ENCODE data around the gene MSH6.

The MSH6 gene

DNA sequence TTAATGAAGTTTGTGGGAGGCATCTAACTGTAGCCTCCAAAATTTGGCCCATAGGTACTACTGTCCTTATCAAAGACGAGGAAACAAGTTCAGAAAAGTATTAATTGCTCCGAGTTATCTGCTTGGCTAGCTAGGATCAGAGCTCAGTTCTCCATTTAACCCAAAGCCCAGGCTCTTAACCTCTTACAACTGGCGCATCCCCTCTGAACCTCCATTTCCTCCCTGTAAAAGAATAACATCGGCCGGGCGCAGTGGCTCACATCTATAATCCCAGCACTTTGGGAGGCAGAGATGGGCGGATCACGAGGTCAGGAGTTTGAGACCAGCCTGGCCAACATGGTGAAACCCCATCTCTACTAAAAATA, 3.5 kb upstream of the MSH6 start:
- Histone ChIP-seq H3K36me3 (ENCODE audit: control insufficient read depth in 1 of 2, insufficient read depth in 2 of 2, low read length in 2 of 2) (no peaks in the 10 kb centered on the region), H3K27me3 (ENCODE audit: control insufficient read depth in 1 of 2, insufficient read depth in 2 of 2, low read length in 2 of 2) (no peaks in the 10 kb centered on the region), H3K9ac (ENCODE audit: low read depth in 1 of 2, low read length in 2 of 2) (no peak overlapping the region), H3K9me3 (ENCODE audit: control insufficient read depth in 1 of 2, low read length in 2 of 2) (no peaks in the 10 kb centered on the region), H3K27ac (ENCODE audit: low read depth, low read length) (no peak overlapping the region), H3K4me3 (ENCODE audit: low read depth in 1 of 2, low read length in 2 of 2) (no peak overlapping the region), H3K4me1 (ENCODE audit: control insufficient read depth in 1 of 2, insufficient read depth in 2 of 2, low read length in 2 of 2) (peaks cover 0 to 6% of the 10 kb centered on the region in 2 donors)

DNA sequence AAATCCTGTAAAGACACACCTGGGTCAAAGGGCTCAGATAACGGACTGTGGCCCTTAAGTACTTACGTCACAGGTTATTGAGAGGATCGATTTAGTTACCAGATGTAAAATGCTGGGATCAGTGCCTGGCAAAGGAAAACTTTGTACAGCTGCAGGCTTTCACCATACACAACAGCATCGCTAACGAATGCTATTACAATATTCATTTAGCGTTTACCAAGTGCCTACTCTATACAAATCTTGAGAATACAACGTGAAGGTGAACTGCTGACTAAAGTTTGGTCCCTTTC, 619 bp upstream of the MSH6 start:
- peak overlapping the region; percentile 76 to 89 for H3K9ac ChIP-seq (ENCODE audit: low read depth in 1 of 2, low read length in 2 of 2)

GRCh38 chr2:47783486-47784351, 774 bp downstream of the MSH6 start:
- H3K27me3 ChIP-seq (ENCODE audit: control insufficient read depth in 1 of 2, insufficient read depth in 2 of 2, low read length in 2 of 2), result no peaks in the 10 kb centered on the region
- H3K4me3 ChIP-seq (ENCODE audit: low read depth in 1 of 2, low read length in 2 of 2), result peak overlapping the region; percentile 80 to 87
- peak overlapping the region; percentile 73 to 91 for H3K9ac ChIP-seq (ENCODE audit: low read depth in 1 of 2, low read length in 2 of 2)
- H3K36me3 ChIP-seq (ENCODE audit: control insufficient read depth in 1 of 2, insufficient read depth in 2 of 2, low read length in 2 of 2), result no peaks in the 10 kb centered on the region
- peak overlapping the region; percentile 88 for H3K27ac ChIP-seq (ENCODE audit: low read depth, low read length)
- H3K4me1 ChIP-seq (ENCODE audit: control insufficient read depth in 1 of 2, insufficient read depth in 2 of 2, low read length in 2 of 2), result peaks cover 0 to 14% of the 10 kb centered on the region in 2 donors
- H3K9me3 ChIP-seq (ENCODE audit: control insufficient read depth in 1 of 2, low read length in 2 of 2), result no peaks in the 10 kb centered on the region

More for the DNA sequence above, 619 bp upstream of the MSH6 start:
- H3K4me3 ChIP-seq (ENCODE audit: low read depth in 1 of 2, low read length in 2 of 2), result peak overlapping the region; percentile 80 to 82
- H3K36me3 ChIP-seq (ENCODE audit: control insufficient read depth in 1 of 2, insufficient read depth in 2 of 2, low read length in 2 of 2), result no peaks in the 10 kb centered on the region
- H3K9me3 ChIP-seq (ENCODE audit: control insufficient read depth in 1 of 2, low read length in 2 of 2), result no peaks in the 10 kb centered on the region
- peaks cover 0 to 18% of the 10 kb centered on the region in 2 donors for H3K4me1 ChIP-seq (ENCODE audit: control insufficient read depth in 1 of 2, insufficient read depth in 2 of 2, low read length in 2 of 2)
- peak overlapping the region; percentile 87 for H3K27ac ChIP-seq (ENCODE audit: low read depth, low read length)
- no peaks in the 10 kb centered on the region for H3K27me3 ChIP-seq (ENCODE audit: control insufficient read depth in 1 of 2, insufficient read depth in 2 of 2, low read length in 2 of 2)

DNA sequence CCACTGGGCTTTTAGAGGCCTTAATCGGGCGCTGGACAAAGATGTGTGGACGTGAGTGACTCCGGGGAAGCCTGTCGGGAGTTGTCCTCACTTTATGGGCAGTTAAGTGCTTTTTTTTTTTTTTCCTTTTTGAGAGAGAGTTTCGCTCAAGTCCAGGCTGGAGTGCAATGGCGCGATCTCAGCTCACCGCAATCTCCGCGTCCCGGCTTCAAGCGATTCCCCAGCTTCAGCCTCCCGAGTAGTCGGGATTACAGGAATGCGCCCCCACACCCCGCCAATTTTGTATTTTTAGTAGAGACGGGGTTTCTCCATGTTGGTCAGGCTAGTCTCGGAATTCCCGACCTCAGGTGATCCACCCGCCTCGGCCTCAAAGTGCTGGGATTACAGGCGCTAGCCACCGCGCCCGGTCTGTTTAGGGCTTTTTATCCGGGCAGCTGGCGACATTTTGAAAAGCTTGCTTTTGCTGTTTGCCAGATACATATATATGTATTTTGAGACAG, 1.5 kb downstream of the MSH6 start:
- H3K4me1 ChIP-seq (ENCODE audit: control insufficient read depth in 1 of 2, insufficient read depth in 2 of 2, low read length in 2 of 2), result peaks cover 0 to 14% of the 10 kb centered on the region in 2 donors
- peak overlapping the region in 1 of 2 donors; percentile 6 for H3K9ac ChIP-seq (ENCODE audit: low read depth in 1 of 2, low read length in 2 of 2)
- H3K27ac ChIP-seq (ENCODE audit: low read depth, low read length), result no peak overlapping the region
- H3K36me3 ChIP-seq (ENCODE audit: control insufficient read depth in 1 of 2, insufficient read depth in 2 of 2, low read length in 2 of 2), result no peaks in the 10 kb centered on the region
- no peaks in the 10 kb centered on the region for H3K27me3 ChIP-seq (ENCODE audit: control insufficient read depth in 1 of 2, insufficient read depth in 2 of 2, low read length in 2 of 2)
- H3K9me3 ChIP-seq (ENCODE audit: control insufficient read depth in 1 of 2, low read length in 2 of 2), result no peaks in the 10 kb centered on the region
- H3K4me3 ChIP-seq (ENCODE audit: low read depth in 1 of 2, low read length in 2 of 2), result peak overlapping the region; percentile 61 to 87

DNA sequence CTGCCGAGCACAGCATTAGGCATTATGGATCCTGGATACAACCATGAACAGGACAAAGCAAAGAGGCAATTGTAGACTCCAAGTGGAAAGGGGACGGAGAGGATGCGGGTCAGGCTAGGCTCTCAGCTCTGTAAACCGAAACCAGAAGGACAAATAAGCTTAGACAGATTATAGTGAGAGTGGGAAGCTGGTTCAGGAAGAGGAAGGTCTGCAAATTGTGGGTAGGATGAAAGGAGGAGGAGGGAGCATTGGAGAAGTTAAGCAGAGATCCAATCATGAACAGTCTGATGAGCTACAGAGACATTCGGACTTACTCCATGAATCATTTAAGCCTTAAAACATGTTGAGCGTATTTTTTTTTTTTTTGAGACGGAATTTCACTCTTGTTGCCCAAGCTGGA, 3.0 kb downstream of the MSH6 start:
- Histone ChIP-seq H3K4me1 (ENCODE audit: control insufficient read depth in 1 of 2, insufficient read depth in 2 of 2, low read length in 2 of 2) (peaks cover 0 to 14% of the 10 kb centered on the region in 2 donors), H3K4me3 (ENCODE audit: low read depth in 1 of 2, low read length in 2 of 2) (peak overlapping the region in 1 of 2 donors; percentile 51), H3K9me3 (ENCODE audit: control insufficient read depth in 1 of 2, low read length in 2 of 2) (no peaks in the 10 kb centered on the region), H3K36me3 (ENCODE audit: control insufficient read depth in 1 of 2, insufficient read depth in 2 of 2, low read length in 2 of 2) (no peaks in the 10 kb centered on the region), H3K9ac (ENCODE audit: low read depth in 1 of 2, low read length in 2 of 2) (no peak overlapping the region), H3K27me3 (ENCODE audit: control insufficient read depth in 1 of 2, insufficient read depth in 2 of 2, low read length in 2 of 2) (no peaks in the 10 kb centered on the region), H3K27ac (ENCODE audit: low read depth, low read length) (no peak overlapping the region)

DNA sequence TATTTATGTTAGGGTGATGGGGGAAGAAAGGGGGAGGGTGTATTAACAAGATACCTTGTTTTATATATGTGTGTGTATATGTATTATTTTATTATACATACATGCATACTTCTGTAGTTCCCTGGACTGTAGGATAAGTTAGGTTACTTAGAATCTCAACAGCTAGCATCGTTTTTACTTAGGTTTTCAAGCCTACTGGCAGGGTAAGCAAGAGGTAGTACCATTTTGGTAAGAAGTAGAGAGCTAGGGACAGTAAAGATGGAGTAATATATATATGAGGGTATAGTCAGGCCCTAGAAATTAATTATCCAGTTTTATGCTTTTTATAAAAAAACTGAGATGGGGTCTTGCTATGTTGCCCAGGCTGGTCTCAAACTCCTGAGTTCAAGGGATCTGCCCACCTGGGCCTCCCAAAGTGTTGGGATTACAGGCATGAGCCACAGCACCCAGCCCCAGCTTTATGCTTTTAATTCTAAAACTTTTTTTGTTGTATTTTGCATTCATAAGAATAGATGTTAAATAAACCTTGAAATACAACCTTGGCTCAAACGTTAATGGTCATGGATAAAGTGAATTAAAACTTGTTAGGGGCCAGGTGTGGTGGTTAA, 13.2 kb downstream of the MSH6 start:
- Histone ChIP-seq H3K27me3 (ENCODE audit: control insufficient read depth in 1 of 2, insufficient read depth in 2 of 2, low read length in 2 of 2) (no peaks in the 10 kb centered on the region), H3K4me1 (ENCODE audit: control insufficient read depth in 1 of 2, insufficient read depth in 2 of 2, low read length in 2 of 2) (no peaks in the 10 kb centered on the region), H3K9ac (ENCODE audit: low read depth in 1 of 2, low read length in 2 of 2) (no peak overlapping the region), H3K36me3 (ENCODE audit: control insufficient read depth in 1 of 2, insufficient read depth in 2 of 2, low read length in 2 of 2) (peaks cover 38 to 57% of the 10 kb centered on the region in 2 donors), H3K27ac (ENCODE audit: low read depth, low read length) (no peak overlapping the region), H3K4me3 (ENCODE audit: low read depth in 1 of 2, low read length in 2 of 2) (no peak overlapping the region), H3K9me3 (ENCODE audit: control insufficient read depth in 1 of 2, low read length in 2 of 2) (no peaks in the 10 kb centered on the region)

DNA sequence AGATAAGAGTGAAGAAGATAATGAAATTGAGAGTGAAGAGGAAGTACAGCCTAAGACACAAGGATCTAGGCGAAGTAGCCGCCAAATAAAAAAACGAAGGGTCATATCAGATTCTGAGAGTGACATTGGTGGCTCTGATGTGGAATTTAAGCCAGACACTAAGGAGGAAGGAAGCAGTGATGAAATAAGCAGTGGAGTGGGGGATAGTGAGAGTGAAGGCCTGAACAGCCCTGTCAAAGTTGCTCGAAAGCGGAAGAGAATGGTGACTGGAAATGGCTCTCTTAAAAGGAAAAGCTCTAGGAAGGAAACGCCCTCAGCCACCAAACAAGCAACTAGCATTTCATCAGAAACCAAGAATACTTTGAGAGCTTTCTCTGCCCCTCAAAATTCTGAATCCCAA, 15.7 kb downstream of the MSH6 start:
- no peaks in the 10 kb centered on the region for H3K27me3 ChIP-seq (ENCODE audit: control insufficient read depth in 1 of 2, insufficient read depth in 2 of 2, low read length in 2 of 2)
- no peak overlapping the region for H3K9ac ChIP-seq (ENCODE audit: low read depth in 1 of 2, low read length in 2 of 2)
- H3K27ac ChIP-seq (ENCODE audit: low read depth, low read length), result no peak overlapping the region
- no peaks in the 10 kb centered on the region for H3K4me1 ChIP-seq (ENCODE audit: control insufficient read depth in 1 of 2, insufficient read depth in 2 of 2, low read length in 2 of 2)
- H3K9me3 ChIP-seq (ENCODE audit: control insufficient read depth in 1 of 2, low read length in 2 of 2), result peaks cover 3 to 4% of the 10 kb centered on the region in 2 donors
- H3K36me3 ChIP-seq (ENCODE audit: control insufficient read depth in 1 of 2, insufficient read depth in 2 of 2, low read length in 2 of 2), result peaks cover 47 to 79% of the 10 kb centered on the region in 2 donors
- H3K4me3 ChIP-seq (ENCODE audit: low read depth in 1 of 2, low read length in 2 of 2), result no peak overlapping the region

DNA sequence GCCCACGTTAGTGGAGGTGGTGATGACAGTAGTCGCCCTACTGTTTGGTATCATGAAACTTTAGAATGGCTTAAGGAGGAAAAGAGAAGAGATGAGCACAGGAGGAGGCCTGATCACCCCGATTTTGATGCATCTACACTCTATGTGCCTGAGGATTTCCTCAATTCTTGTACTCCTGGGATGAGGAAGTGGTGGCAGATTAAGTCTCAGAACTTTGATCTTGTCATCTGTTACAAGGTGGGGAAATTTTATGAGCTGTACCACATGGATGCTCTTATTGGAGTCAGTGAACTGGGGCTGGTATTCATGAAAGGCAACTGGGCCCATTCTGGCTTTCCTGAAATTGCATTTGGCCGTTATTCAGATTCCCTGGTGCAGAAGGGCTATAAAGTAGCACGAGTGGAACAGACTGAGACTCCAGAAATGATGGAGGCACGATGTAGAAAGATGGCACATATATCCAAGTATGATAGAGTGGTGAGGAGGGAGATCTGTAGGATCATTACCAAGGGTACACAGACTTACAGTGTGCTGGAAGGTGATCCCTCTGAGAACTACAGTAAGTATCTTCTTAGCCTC, 16.2 kb downstream of the MSH6 start:
- peaks cover 3 to 6% of the 10 kb centered on the region in 2 donors for H3K9me3 ChIP-seq (ENCODE audit: control insufficient read depth in 1 of 2, low read length in 2 of 2)
- H3K27ac ChIP-seq (ENCODE audit: low read depth, low read length), result no peak overlapping the region
- H3K4me3 ChIP-seq (ENCODE audit: low read depth in 1 of 2, low read length in 2 of 2), result no peak overlapping the region
- H3K36me3 ChIP-seq (ENCODE audit: control insufficient read depth in 1 of 2, insufficient read depth in 2 of 2, low read length in 2 of 2), result peaks cover 52 to 84% of the 10 kb centered on the region in 2 donors
- H3K9ac ChIP-seq (ENCODE audit: low read depth in 1 of 2, low read length in 2 of 2), result no peak overlapping the region
- no peaks in the 10 kb centered on the region for H3K27me3 ChIP-seq (ENCODE audit: control insufficient read depth in 1 of 2, insufficient read depth in 2 of 2, low read length in 2 of 2)
- H3K4me1 ChIP-seq (ENCODE audit: control insufficient read depth in 1 of 2, insufficient read depth in 2 of 2, low read length in 2 of 2), result no peaks in the 10 kb centered on the region

DNA sequence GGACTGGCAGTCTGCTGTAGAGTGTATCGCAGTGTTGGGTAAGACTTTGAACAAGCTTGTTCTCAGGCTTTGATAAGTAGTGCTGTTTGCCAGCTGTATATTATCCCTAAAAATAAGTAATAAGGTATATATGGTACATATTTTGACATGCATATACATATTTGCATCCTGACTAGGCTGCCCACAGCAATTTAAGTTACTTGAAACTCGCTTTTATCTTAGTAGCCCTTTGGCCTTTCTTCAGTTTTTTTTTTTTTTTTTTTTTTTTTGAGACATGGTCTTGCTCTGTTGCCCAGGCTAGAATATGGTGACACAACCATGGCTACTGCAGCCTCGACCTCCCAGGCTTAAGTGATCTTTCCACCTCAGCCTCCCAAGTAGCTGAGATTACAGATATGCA, 18.2 kb downstream of the MSH6 start:
- H3K4me1 ChIP-seq (ENCODE audit: control insufficient read depth in 1 of 2, insufficient read depth in 2 of 2, low read length in 2 of 2), result no peaks in the 10 kb centered on the region
- no peak overlapping the region for H3K27ac ChIP-seq (ENCODE audit: low read depth, low read length)
- H3K9ac ChIP-seq (ENCODE audit: low read depth in 1 of 2, low read length in 2 of 2), result no peak overlapping the region
- H3K27me3 ChIP-seq (ENCODE audit: control insufficient read depth in 1 of 2, insufficient read depth in 2 of 2, low read length in 2 of 2), result no peaks in the 10 kb centered on the region
- no peak overlapping the region for H3K4me3 ChIP-seq (ENCODE audit: low read depth in 1 of 2, low read length in 2 of 2)
- H3K36me3 ChIP-seq (ENCODE audit: control insufficient read depth in 1 of 2, insufficient read depth in 2 of 2, low read length in 2 of 2), result peaks cover 63 to 92% of the 10 kb centered on the region in 2 donors
- H3K9me3 ChIP-seq (ENCODE audit: control insufficient read depth in 1 of 2, low read length in 2 of 2), result peaks cover 3 to 6% of the 10 kb centered on the region in 2 donors

GRCh38 chr2:47803363-47803762, 20.4 kb downstream of the MSH6 start:
- Histone ChIP-seq H3K4me3 (ENCODE audit: low read depth in 1 of 2, low read length in 2 of 2) (no peak overlapping the region), H3K36me3 (ENCODE audit: control insufficient read depth in 1 of 2, insufficient read depth in 2 of 2, low read length in 2 of 2) (peaks cover 58 to 92% of the 10 kb centered on the region in 2 donors), H3K9me3 (ENCODE audit: control insufficient read depth in 1 of 2, low read length in 2 of 2) (peaks cover 3 to 6% of the 10 kb centered on the region in 2 donors)

More at GRCh38 chr2:47803363-47803762, 20.4 kb downstream of the MSH6 start:
- Histone ChIP-seq H3K27ac (ENCODE audit: low read depth, low read length) (no peak overlapping the region), H3K4me1 (ENCODE audit: control insufficient read depth in 1 of 2, insufficient read depth in 2 of 2, low read length in 2 of 2) (no peaks in the 10 kb centered on the region), H3K9ac (ENCODE audit: low read depth in 1 of 2, low read length in 2 of 2) (no peak overlapping the region), H3K27me3 (ENCODE audit: control insufficient read depth in 1 of 2, insufficient read depth in 2 of 2, low read length in 2 of 2) (no peaks in the 10 kb centered on the region)
